Adrenal gland (tissue), 12 donors: ENCODE data around the gene ZNF692. TPM values are rescaled to one million over a fixed set of nuclear protein-coding genes. Genes with fewer than 3 reads are reported as not detected.

Experiments
- DNase-seq, 7 donors: peaks; one replicate each; pipeline ENCODE4 v3.0.0-alpha.2; 2019 to 2020
- H3K27ac ChIP-seq, 5 donors: fragments of 200-600 bp; sonication (generic) in 4 of 5; 1 replicate in 3 of 5; 2 replicates in 2 of 5; pipeline versions ENCODE4 v1.5.1 to v1.8.0; 2016 to 2020; ENCODE audit warnings: mild to moderate bottlenecking in 1 of 5
- H3K27me3 ChIP-seq: fragments of 200-600 bp; 2 replicates; pipeline ENCODE4 v1.8.0; 2021
- H3K36me3 ChIP-seq, 2 donors: fragments of 200-600 bp; replicated peaks in 1 of 2; 1 replicate in 1 of 2; 2 replicates in 1 of 2; pipeline versions ENCODE4 v1.5.1 to v1.8.0; 2018 to 2022
- H3K4me1 ChIP-seq, 2 donors: fragments of 200-600 bp; replicated peaks in 1 of 2; 1 replicate in 1 of 2; 2 replicates in 1 of 2; pipeline versions ENCODE4 v1.5.1 to v1.8.0; 2018 to 2021
- H3K4me3 ChIP-seq, 4 donors: fragments of 200-600 bp; sonication (generic) in 3 of 4; one replicate each; pipeline ENCODE4 v1.5.1; 2016 to 2018
- H3K9me3 ChIP-seq, 3 donors: fragments of 200-600 bp; sonication (generic) in 1 of 3; replicated peaks in 1 of 3; 1 replicate in 2 of 3; 2 replicates in 1 of 3; pipeline versions ENCODE4 v1.5.1 to v1.8.0; 2016 to 2021
- CTCF ChIP-seq, 6 experiments: fragments of 450-650 bp in 4 of 6; fragments of 200-600 bp in 2 of 6; sonication (generic) in 1 of 6; IDR thresholded peaks; 1 replicate in 5 of 6; 2 replicates in 1 of 6; pipeline versions ENCODE4 v1.5.1 to v1.8.0; 2016 to 2021; ENCODE audit warnings: antibody characterized with exemption in 6 of 6, mild to moderate bottlenecking in 2 of 6, moderate library complexity in 1 of 6
- POLR2A ChIP-seq, 2 donors: fragments of 450-650 bp; IDR thresholded peaks; one replicate each; pipeline ENCODE4 v1.6.1; 2017; ENCODE audit warnings: antibody characterized with exemption in 2 of 2, mild to moderate bottlenecking in 2 of 2, moderate library complexity in 1 of 2
- WGBS, 4 donors: extraction: QIAGEN DNeasy Blood & Tissue Kit in 2 of 4; methylation state at CpG; one replicate each; pipeline versions ENCODE4 v1.1.5 to v1.1.7; 2013 to 2017; 5-methylcytosine and 5-hydroxymethylcytosine counted together
- intact Hi-C, 2 donors: fragments of 100-400 bp; cut with DNase I; formaldehyde crosslinking; loops; one replicate each; pipeline versions ENCODE4 v1.14.1 to v1.15.0; 2022 to 2023
- polyA plus RNA-seq, 3 donors: library from polyadenylated mRNA; stranded (reverse); fragments of 200-250 nt in 2 of 3; fragments of 350-450 nt in 1 of 3; fragmentation: Illumina TruSeq in 1 of 3; extraction: RNeasy Lipid Tissue Mini Kit (QIAGEN cat#74804) in 1 of 3; gene quantifications; one replicate each; pipeline ENCODE4 v1.2.3, GENCODE V29; 2013 to 2014
- total RNA-seq, 9 donors: library from RNA; depleted of rRNA in 4 of 9; stranded (reverse); fragments of >200 nt in 4 of 9; fragments of 120-200 nt in 1 of 9; fragmentation: NEBNext Ultra II Directional in 1 of 9; extraction: Animal tissue kit (Norgen Biotek cat#: 25700) in 1 of 9; gene quantifications; one replicate each; pipeline versions ENCODE4 v1.1.0 to v1.2.4, GENCODE V29; 2013 to 2023
- donor health status: healthy with polysubstance abuse.
- donor health status: Bipolar disorder and iron deficiency.
- donor health status: DM: yes; HTN: yes; CAD: no.
- donor health status: DM: no; HTN: no; CAD: no.
- donor health status: DM: no; HTN: no; CAD: no.
- donor health status: DM: yes; HTN: yes; CAD: no.

The ZNF692 gene
- total and polyA plus RNA-seq, 12 donors, result 10.3 to 366 (median 30.4) TPM

GRCh38 chr1:248812736-248813425 is 46.0 kb downstream of the ZNF692 start:
- peaks cover 0 to 56% of the 10 kb centered on the region in 2 donors for H3K36me3 ChIP-seq
- no peak for TF ChIP-seq CTCF (IDR thresholded peaks at IDR 0.05)
- no peak for TF ChIP-seq POLR2A (IDR thresholded peaks at IDR 0.05)

GRCh38 chr1:248811514-248812490 is 47.1 kb downstream of the ZNF692 start:
- intact Hi-C loops, result no loop called here
- Histone ChIP-seq H3K27ac (no peak overlapping the region), H3K9me3 (no peaks in the 10 kb centered on the region), H3K27me3 (no peaks in the 10 kb centered on the region), H3K4me3 (no peak overlapping the region), H3K4me1 (peaks cover 0 to 10% of the 10 kb centered on the region in 2 donors), H3K36me3 (peaks cover 0 to 53% of the 10 kb centered on the region in 2 donors)
- TF ChIP-seq CTCF (IDR thresholded peaks at IDR 0.05), result no peak
- TF ChIP-seq POLR2A (IDR thresholded peaks at IDR 0.05), result no peak
- WGBS, 4 donors, result 80 to 90% (median 83%) methylated on average over 34 to 57 of the region's 57 CpGs
- peak in 1 of 7 donors; percentile 58 for DNase-seq

More at GRCh38 chr1:248812736-248813425, 46.0 kb downstream of the ZNF692 start:
- intact Hi-C loops, result no loop called here
- 94 to 98% (median 97%) methylated on average over 18 to 23 of the region's 23 CpGs for WGBS, 4 donors
- H3K4me3 ChIP-seq, result no peak overlapping the region
- H3K27ac ChIP-seq, result no peak overlapping the region
- DNase-seq, result no peak
- H3K27me3 ChIP-seq, result no peaks in the 10 kb centered on the region
- H3K9me3 ChIP-seq, result no peaks in the 10 kb centered on the region
- H3K4me1 ChIP-seq, result peaks cover 0 to 15% of the 10 kb centered on the region in 2 donors

- peak in 5 of 7 donors; percentile 33 to 65 (median 44) for DNase-seq
- Histone ChIP-seq H3K9me3 (no peaks in the 10 kb centered on the region), H3K36me3 (peaks cover 0 to 44% of the 10 kb centered on the region in 2 donors), H3K4me3 (no peak overlapping the region), H3K27me3 (no peaks in the 10 kb centered on the region), H3K4me1 (peaks cover 0 to 10% of the 10 kb centered on the region in 2 donors), H3K27ac (no peak overlapping the region)
- no peak for TF ChIP-seq POLR2A (IDR thresholded peaks at IDR 0.05)
- no peak for TF ChIP-seq CTCF (IDR thresholded peaks at IDR 0.05)
- WGBS, 4 donors, result 64 to 72% (median 66%) methylated on average over 8 to 12 of the region's 12 CpGs
- intact Hi-C loops, result no loop called here
Measured at GRCh38 chr1:248810727-248811513, 48.0 kb downstream of the ZNF692 start.
